Thymus (tissue), 11 donors: ENCODE data around the gene PBXIP1. TPM values are rescaled to one million over a fixed set of nuclear protein-coding genes. Genes with fewer than 3 reads are reported as not detected.

Source experiments
- DNase-seq, 9 donors: peaks; one replicate each; pipeline ENCODE4 v3.0.0-alpha.2; 2013; ENCODE audit warnings: low spot score in 9 of 9, low read depth in 6 of 9, missing footprints in 1 of 9
- H3K27ac ChIP-seq, 2 donors: one replicate each; pipeline ENCODE4 v1.5.1; 2013; ENCODE audit warnings: control low read depth in 1 of 2, low read depth in 1 of 2, low read length in 1 of 2, mild to moderate bottlenecking in 1 of 2, moderate library complexity in 1 of 2
- H3K27me3 ChIP-seq, 2 donors: one replicate each; pipeline ENCODE4 v1.5.1; 2013; ENCODE audit warnings: low read length in 1 of 2; ENCODE audit not compliant: control insufficient read depth in 2 of 2, insufficient read depth in 1 of 2
- H3K36me3 ChIP-seq, 2 donors: one replicate each; pipeline ENCODE4 v1.5.1; 2013; ENCODE audit warnings: low read length in 1 of 2, mild to moderate bottlenecking in 1 of 2, moderate library complexity in 1 of 2; ENCODE audit not compliant: control insufficient read depth in 2 of 2, insufficient read depth in 2 of 2
- H3K4me1 ChIP-seq, 2 donors: one replicate each; pipeline ENCODE4 v1.5.1; 2013; ENCODE audit warnings: low read length in 2 of 2; ENCODE audit not compliant: control insufficient read depth in 2 of 2, insufficient read depth in 2 of 2
- H3K4me3 ChIP-seq, 2 donors: one replicate each; pipeline ENCODE4 v1.5.1; 2013; ENCODE audit warnings: low read length in 2 of 2, control low read depth in 1 of 2, mild to moderate bottlenecking in 1 of 2
- H3K9me3 ChIP-seq, 2 donors: one replicate each; pipeline ENCODE4 v1.5.1; 2013; ENCODE audit warnings: low read length in 1 of 2, mild to moderate bottlenecking in 1 of 2; ENCODE audit not compliant: control insufficient read depth in 2 of 2, insufficient read depth in 1 of 2
- whole genome bisulfite sequencing: extraction: QIAGEN DNeasy Blood & Tissue Kit; methylation state at CpG from one replicate; pipeline ENCODE4 v1.1.7; 2013; 5-methylcytosine and 5-hydroxymethylcytosine counted together
- polyA plus RNA-seq: library from polyadenylated mRNA; stranded (reverse); fragments of 200-250 nt; gene quantifications from one replicate; pipeline ENCODE4 v1.2.3, GENCODE V29; 2013
- total RNA-seq: library from RNA; stranded (reverse); fragments of 120-200 nt; gene quantifications from one replicate; pipeline ENCODE4 v1.2.4, GENCODE V29; 2013
- donor health status: healthy.

PBXIP1 gene
- total and polyA plus RNA-seq, 2 donors: 91.5 to 104 TPM

DNA sequence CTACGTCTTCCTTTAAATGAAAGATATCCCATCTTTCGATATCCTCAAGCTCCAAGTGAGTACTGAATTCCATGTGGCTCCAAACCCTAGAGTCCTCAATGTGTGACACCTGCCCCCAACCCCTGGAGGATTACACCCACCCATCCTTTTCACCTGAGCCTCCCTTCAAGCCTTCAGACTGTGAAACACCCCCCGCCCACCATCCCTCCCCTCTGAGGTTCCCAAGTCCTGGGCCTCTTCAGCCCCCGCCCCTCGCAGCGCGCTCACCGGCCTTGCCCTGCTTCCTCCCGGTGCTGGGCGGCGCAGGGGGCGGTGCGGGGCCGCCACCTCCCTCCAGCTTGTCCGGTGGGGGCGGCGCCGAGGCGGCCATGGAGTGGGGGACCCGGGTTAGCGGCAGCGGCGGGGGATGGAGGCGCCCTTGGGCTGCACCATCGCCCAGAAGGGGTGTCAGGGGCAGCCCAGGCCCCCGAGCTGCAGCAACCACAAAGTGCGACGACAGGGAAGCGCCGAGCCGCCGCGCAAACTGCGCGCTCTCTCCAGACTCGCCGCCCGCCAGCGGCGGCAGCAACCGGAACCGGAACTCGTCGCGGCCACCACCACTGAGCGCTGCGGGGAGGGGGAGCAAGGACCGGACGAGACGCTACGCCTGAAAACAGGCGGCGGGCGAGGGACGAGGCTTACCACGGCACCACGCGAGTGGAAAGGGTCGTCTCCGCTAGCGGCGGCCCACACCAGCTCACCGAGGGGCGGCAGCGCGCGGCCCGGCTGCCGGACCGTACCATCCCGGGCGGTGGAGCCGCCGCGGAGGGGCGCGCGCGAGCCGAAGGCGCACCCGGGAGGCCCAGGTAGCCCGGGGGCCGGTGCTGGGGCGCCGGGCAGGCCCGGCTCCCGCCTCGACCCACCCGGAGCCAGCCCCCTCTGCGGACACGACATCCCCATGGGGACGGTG lies 5.6 kb upstream of the PBXIP1 start, which contains the start of gene PYGO2:
PYGO2 (minus strand) TSS at position 576 of the 949 bp plus-strand sequence; CDS start at position 370, 206 bp downstream.
- Histone ChIP-seq H3K36me3 (peaks cover 43 to 59% of the 10 kb centered on the region in 2 donors), H3K9me3 (peaks cover 0 to 5% of the 10 kb centered on the region in 2 donors), H3K4me3 (peak within 1 kb of the TSS; percentile 78 to 85), H3K27ac (peak within 1 kb of the TSS; percentile 97 to 99), H3K4me1 (peaks cover 11 to 44% of the 10 kb centered on the region in 2 donors), H3K27me3 (no peaks in the 10 kb centered on the region)
- DNase-seq: peak in 7 of 9 donors; percentile 69 to 90 (median 81)
- WGBS: under 1% methylated on average over 93 of the region's 93 CpGs

DNA sequence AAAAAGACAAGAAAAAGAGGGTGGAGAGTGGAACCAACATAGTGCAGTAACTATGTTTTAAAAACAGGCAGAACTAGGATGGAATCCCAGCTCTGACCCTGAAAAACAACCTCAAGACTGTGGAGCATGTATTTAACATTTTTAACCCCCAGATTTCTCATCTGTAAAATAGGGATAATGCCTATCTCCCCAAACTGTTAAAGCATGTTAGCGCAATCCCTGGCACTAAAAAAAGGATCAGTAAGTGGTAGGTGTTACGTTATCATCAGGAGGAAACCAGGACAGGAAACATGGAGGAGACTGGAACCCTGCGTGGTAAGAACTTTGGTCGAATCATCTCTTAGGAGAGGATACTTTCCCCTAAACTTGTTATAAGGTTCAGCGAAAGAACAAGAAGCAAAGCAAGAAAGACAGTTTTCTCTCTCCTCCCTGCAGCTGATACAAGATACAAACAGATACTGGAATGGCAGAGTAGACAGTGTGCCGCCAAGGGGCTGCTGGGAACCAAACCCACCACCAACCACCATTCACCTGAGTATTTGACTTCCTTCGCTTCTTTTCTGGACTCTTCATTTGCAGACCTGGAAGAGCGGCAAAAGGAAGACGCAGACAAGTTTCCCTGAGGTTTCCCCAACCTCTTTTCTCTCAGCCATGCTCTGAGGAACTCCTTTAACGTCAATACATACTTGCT lies 4.7 kb upstream of the PBXIP1 start:
- peaks cover 34 to 50% of the 10 kb centered on the region in 2 donors for H3K36me3 ChIP-seq
- H3K9me3 ChIP-seq: peaks cover 0 to 5% of the 10 kb centered on the region in 2 donors
- H3K27ac ChIP-seq: peak overlapping the region; percentile 50 to 97
- 23% methylated on average over 10 of the region's 10 CpGs for WGBS
- peaks cover 13 to 48% of the 10 kb centered on the region in 2 donors for H3K4me1 ChIP-seq
- H3K27me3 ChIP-seq: no peaks in the 10 kb centered on the region
- DNase-seq: no peak
- H3K4me3 ChIP-seq: peak overlapping the region; percentile 78 to 85

DNA sequence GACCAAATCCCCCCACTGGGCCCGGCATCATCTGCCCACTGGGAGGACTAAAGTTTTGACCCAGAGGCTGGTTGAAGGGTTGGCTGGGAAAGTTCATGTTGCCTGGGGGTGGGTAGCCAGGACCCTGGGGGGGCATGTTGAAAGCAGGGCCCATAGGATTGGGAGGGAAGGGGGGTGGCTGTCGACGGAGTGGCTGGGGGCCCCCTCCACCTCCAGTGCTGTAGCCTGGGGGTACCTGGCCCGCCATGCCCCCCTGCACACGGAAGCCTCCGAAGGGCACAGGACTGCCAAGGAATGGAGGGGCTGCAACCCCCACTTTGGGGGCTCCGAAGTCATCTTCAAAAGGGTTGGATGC lies 3.5 kb upstream of the PBXIP1 start:
- WGBS: 97% methylated on average over 7 of the region's 7 CpGs
- peaks cover 0 to 5% of the 10 kb centered on the region in 2 donors for H3K9me3 ChIP-seq
- no peak overlapping the region for H3K27ac ChIP-seq
- no peak for DNase-seq
- no peak overlapping the region for H3K4me3 ChIP-seq
- H3K36me3 ChIP-seq: peaks cover 26 to 42% of the 10 kb centered on the region in 2 donors
- H3K4me1 ChIP-seq: peaks cover 19 to 60% of the 10 kb centered on the region in 2 donors
- no peaks in the 10 kb centered on the region for H3K27me3 ChIP-seq

DNA sequence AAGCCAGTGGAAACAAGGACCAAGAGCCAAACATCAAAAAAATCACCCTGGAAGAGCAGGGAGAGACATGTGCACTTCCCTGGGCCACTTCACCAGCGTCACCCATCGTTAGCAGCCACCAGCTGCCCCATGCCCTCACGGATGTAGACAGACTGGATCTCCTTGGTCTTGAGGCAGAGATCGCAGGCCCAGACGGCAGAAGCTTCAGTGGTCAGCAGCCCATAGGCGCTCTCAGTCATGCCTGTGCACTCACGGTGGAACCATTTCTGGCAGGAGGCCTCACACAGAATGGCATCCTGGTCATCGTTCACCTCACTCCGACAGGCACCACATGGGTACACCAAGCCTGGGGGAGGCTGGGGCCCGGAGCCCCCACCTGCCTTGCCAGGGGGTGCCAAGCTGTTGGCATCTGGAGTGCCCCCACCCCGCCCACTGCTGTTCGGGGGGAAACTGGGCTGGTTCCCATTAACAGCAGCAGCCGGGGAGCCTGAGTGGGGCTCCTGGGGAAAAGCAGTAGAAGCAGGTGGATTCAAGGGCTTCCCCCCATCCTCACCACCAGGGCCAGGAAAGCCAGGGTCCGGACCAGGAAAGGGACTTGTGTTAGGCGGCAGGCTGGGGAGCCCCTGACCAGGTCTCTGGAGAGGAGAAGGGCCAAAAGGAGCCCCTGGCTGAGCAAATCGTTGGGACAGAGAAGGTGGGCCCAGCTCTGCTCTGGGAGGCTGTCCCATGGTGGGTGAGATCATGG lies 3.0 kb upstream of the PBXIP1 start:
- WGBS: 97% methylated on average over 16 of the region's 16 CpGs
- H3K9me3 ChIP-seq: peaks cover 0 to 5% of the 10 kb centered on the region in 2 donors
- peaks cover 23 to 39% of the 10 kb centered on the region in 2 donors for H3K36me3 ChIP-seq
- DNase-seq: no peak
- no peaks in the 10 kb centered on the region for H3K27me3 ChIP-seq
- no peak overlapping the region for H3K4me3 ChIP-seq
- H3K27ac ChIP-seq: no peak overlapping the region
- H3K4me1 ChIP-seq: peaks cover 25 to 65% of the 10 kb centered on the region in 2 donors

DNA sequence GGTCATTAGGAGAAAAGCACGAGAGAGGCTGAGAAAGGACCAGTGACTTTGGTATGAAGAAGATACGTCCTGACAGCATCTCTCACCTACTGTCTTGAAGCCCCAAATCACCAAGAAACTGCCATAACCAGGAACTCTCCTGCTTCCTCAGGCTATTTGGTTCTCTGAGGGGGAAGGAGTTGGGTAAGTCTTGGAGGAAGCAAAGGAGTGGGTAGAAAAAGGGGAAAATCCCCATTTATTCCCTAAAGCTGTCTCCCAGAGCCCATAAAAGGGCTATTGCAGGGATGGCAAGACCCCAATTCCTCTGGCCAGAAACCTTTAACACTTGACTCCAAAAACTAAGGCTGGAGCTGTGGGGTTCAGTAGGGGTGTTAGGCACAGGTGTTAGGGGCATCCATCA lies 2.1 kb upstream of the PBXIP1 start:
- H3K4me3 ChIP-seq: no peak overlapping the region
- DNase-seq: no peak
- H3K4me1 ChIP-seq: peaks cover 33 to 66% of the 10 kb centered on the region in 2 donors
- H3K9me3 ChIP-seq: peaks cover 0 to 5% of the 10 kb centered on the region in 2 donors
- peaks cover 16 to 32% of the 10 kb centered on the region in 2 donors for H3K36me3 ChIP-seq
- WGBS: 97% methylated on average over 2 of the region's 2 CpGs
- no peaks in the 10 kb centered on the region for H3K27me3 ChIP-seq
- no peak overlapping the region for H3K27ac ChIP-seq

DNA sequence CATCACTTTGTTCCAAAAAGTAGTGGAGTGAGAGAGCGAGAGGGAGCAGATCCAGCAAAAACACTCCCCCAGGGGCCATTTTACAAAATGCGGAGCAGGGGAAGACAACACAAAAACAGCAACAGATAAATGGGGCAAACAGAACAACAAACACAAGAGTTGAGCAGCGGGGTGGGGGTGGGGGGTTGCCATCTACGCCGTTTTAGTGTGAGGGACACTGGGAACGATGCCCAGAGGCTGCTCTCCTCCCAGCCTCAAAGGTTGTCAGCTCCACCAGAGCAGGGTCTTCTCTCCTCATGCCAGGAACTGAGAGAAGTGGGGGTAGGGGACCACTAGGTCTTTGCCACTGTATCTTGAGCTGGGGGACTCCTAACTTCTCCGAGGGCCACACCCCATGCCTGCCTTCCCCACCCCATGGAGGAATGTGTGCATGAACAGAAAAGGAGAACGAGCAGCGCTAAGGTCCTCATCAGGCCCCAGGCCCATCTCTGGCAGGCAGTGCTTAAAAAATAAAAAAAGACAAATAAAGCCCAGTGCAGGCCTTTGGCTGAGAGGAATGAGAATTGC lies 1.3 kb upstream of the PBXIP1 start:
- Histone ChIP-seq H3K4me3 (no peak overlapping the region), H3K27me3 (no peaks in the 10 kb centered on the region), H3K4me1 (peaks cover 41 to 67% of the 10 kb centered on the region in 2 donors), H3K9me3 (peaks cover 0 to 5% of the 10 kb centered on the region in 2 donors), H3K27ac (peak overlapping the region in 1 of 2 donors; percentile 99), H3K36me3 (peaks cover 18 to 32% of the 10 kb centered on the region in 2 donors)
- no peak for DNase-seq
- 90% methylated on average over 9 of the region's 9 CpGs for WGBS

DNA sequence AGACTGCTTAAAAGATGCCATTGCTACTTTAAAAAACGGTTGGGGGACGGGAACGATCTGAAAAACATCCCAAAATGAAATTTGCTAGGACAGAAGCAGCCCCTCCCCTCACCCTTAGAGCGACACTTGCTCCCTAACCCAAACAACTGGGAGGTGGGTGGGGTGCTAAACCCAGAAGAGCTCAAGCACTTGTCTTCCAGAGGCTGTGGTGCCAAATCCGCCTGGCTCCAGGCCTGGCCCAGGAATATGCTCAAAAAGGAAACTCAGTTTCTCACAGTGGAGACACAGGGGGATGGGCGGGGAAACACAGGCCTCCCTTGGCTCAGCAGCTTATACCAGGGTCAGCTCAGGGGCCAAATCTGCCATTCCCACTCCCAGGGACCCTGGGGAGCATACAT lies 644 bp upstream of the PBXIP1 start:
- Histone ChIP-seq H3K36me3 (peaks cover 22 to 36% of the 10 kb centered on the region in 2 donors), H3K4me1 (peaks cover 48 to 72% of the 10 kb centered on the region in 2 donors), H3K9me3 (peaks cover 0 to 2% of the 10 kb centered on the region in 2 donors), H3K27ac (peak overlapping the region; percentile 92 to 99), H3K4me3 (peak overlapping the region; percentile 57 to 70), H3K27me3 (no peaks in the 10 kb centered on the region)
- WGBS: 46% methylated on average over 6 of the region's 6 CpGs
- no peak for DNase-seq

DNA sequence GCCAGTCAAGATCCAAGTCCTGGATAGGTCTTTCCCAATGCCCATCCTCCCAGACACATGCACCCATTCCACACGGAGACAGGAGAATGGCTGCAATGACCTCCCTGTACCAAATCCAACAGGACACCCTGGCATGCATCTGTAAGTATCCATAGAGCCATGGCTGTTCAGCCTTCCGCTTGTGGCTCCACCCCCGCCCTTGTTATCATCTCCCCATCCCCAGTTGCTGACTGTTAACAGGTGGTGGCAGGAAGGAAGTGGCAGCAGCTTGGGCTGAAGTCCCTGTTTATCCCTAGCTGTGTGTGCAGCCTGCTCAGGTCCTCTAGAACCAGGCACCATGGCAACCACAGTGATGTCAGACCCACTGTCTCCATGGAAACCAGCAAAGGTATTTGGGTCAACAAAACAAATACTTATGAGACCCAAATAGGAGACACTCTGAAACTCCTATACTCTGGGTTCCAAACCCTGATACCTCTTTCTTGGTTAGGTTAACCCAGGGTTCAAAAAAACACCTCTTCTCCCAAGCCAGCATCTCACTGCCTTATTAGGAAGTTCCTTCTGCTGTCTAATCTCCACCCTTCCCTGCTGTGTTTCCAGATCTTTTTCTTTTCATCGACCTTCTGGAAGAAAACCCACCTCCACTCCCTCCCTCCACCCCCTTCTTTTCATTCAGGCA lies 721 bp downstream of the PBXIP1 start:
- Histone ChIP-seq H3K4me1 (peaks cover 43 to 70% of the 10 kb centered on the region in 2 donors), H3K36me3 (peaks cover 35 to 50% of the 10 kb centered on the region in 2 donors), H3K9me3 (no peaks in the 10 kb centered on the region), H3K4me3 (peak overlapping the region; percentile 57 to 70), H3K27me3 (no peaks in the 10 kb centered on the region), H3K27ac (peak overlapping the region; percentile 92 to 99)
- peak; percentile 71 to 96 (median 89) for DNase-seq
- under 1% methylated on average over 4 of the region's 4 CpGs for WGBS
